T1000 (cell line): ENCODE results near the gene MTNR1B.

Source experiments
- DNase-seq: peaks from one replicate; lab custom pipeline; 2025; ENCODE audit warnings: mixed read lengths; lab: John Stamatoyannopoulos, UW

The MTNR1B gene

GRCh38 chr11:92969634-92970347 is at the start of gene MTNR1B:
Gene MTNR1B (plus strand): TSS chr11:92969651. CDS start chr11:92969726, 75 bp downstream.
- no peak for DNase-seq

- DNase-seq = no peak
Observed at GRCh38 chr11:92920331-92920730, 49.1 kb upstream of the MTNR1B start.

- no peak for DNase-seq
Observed at GRCh38 chr11:92922731-92923130, 46.7 kb upstream of the MTNR1B start.

- no peak for DNase-seq
Observed at GRCh38 chr11:92929246-92929645, 40.2 kb upstream of the MTNR1B start.

GRCh38 chr11:92929653-92930052 is 39.8 kb upstream of the MTNR1B start:
- DNase-seq = no peak

- DNase-seq = no peak
Observed at GRCh38 chr11:92931746-92932422, 37.6 kb upstream of the MTNR1B start.

- DNase-seq = no peak
Observed at GRCh38 chr11:92939305-92939704, 30.1 kb upstream of the MTNR1B start.

GRCh38 chr11:92941676-92942571 is 27.5 kb upstream of the MTNR1B start:
- DNase-seq = no peak

- no peak for DNase-seq
Observed at GRCh38 chr11:92946707-92947106, 22.7 kb upstream of the MTNR1B start.

- DNase-seq = no peak
Observed at GRCh38 chr11:92948116-92948515, 21.3 kb upstream of the MTNR1B start.

GRCh38 chr11:92954003-92954402 is 15.4 kb upstream of the MTNR1B start:
- no peak for DNase-seq

- no peak for DNase-seq
Observed at GRCh38 chr11:92955860-92956259, 13.6 kb upstream of the MTNR1B start.

- DNase-seq = no peak
Observed at GRCh38 chr11:92960886-92961285, 8.6 kb upstream of the MTNR1B start.

- no peak for DNase-seq
Observed at GRCh38 chr11:92962446-92962845, 7.0 kb upstream of the MTNR1B start.

- DNase-seq = no peak
Observed at GRCh38 chr11:92964471-92964870, 5.0 kb upstream of the MTNR1B start.

GRCh38 chr11:92965196-92965595 is 4.3 kb upstream of the MTNR1B start:
- no peak for DNase-seq

GRCh38 chr11:92967178-92967577 is 2.3 kb upstream of the MTNR1B start:
- no peak for DNase-seq

GRCh38 chr11:92967867-92968266 is 1.6 kb upstream of the MTNR1B start:
- no peak for DNase-seq

GRCh38 chr11:92969293-92969633 is 188 bp upstream of the MTNR1B start:
- DNase-seq = no peak

GRCh38 chr11:92972248-92972647 is 2.8 kb downstream of the MTNR1B start:
- DNase-seq = no peak

GRCh38 chr11:92975285-92975684 is 5.8 kb downstream of the MTNR1B start:
- DNase-seq = no peak

GRCh38 chr11:92976681-92977080 is 7.2 kb downstream of the MTNR1B start:
- no peak for DNase-seq

GRCh38 chr11:92977401-92977800 is 8.0 kb downstream of the MTNR1B start:
- DNase-seq = no peak
